ENCODE results near the gene DDOST.

DDOST gene

DNA sequence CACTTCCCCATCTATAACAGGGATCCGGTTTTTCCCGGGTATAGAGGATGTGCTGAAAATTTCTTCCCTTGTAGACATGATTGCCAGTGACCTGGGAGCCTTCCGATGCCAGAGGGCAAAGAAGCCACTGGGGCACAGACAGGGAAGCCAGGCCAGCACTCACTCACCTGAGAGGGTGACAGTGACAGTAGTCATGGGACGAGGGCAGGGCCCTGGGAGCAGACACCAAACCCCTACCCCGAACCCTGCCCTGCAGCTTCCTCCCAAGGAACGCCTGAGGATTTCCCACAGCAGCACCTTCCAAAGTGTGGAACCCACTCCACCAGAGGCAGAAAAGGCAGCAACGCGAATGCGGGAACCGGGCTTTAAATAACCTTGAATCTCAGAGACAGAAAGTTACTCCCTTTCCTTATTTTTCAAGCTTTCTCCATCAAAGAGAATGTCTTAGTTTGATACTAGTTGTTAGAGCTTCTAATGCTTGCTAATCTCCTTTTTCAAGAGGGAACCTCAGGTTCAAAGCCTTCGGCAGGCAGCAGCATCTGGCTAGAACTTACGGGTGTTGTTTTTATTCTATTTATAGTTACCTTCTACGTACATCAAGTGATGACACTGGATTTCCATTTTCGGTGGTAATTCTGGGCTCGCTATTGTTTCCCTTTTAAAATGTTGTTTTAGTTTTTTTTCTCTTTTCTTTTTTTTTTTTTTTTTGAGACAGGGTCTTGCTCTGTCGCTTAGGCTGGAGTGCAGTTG is 2.8 kb downstream of the DDOST start:
- no peak for DNase-seq

DNA sequence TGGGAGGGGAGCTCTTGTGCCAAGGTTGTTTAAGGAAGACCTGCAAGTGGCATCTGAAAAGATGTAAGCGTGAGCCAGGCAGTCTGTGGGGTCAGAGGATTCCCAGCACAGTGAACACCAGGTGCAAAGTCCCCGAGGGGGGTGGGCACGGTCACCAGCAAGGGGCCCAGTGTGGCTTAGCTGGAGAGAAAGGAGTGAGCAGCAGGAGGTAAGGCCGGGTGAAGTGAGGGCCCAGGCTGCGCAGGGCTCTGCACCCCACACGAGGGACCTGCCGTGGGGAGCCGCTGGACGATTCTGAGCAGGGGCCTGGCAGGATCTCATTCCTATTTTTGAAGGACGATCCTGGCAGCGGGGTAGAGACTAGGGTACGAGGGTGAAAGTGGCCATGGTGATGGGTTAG is 4.1 kb downstream of the DDOST start:
- DNase-seq: no peak

DNA sequence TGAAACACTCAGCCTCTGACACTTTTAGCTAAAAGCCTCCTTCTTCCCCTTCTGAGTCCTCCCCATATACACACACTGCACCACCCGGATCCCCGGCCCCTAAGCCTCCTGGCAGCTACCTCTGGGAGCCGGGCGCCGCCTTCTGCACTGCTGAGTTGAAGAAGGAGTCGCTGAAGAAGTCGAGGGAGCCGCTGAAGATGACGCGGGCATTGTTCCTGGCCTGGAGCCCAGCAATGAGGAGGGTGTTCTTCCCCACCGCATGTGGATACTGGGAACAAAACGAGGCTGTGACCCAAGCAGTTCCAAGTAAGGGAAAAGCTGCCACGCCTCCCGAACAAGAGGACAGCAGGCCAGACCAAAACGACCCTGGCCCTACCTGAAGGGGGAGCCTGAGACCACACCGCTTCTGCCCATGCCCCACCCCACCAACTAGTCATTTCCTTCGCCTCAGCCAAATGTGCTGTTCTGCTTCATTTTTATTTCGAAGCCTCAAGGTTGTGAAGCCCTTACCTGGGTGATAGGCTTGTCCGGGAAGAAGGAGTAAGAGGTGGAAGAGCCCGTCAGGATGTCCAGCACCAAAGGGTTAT is 7.0 kb downstream of the DDOST start:
- DNase-seq: no peak

DNA sequence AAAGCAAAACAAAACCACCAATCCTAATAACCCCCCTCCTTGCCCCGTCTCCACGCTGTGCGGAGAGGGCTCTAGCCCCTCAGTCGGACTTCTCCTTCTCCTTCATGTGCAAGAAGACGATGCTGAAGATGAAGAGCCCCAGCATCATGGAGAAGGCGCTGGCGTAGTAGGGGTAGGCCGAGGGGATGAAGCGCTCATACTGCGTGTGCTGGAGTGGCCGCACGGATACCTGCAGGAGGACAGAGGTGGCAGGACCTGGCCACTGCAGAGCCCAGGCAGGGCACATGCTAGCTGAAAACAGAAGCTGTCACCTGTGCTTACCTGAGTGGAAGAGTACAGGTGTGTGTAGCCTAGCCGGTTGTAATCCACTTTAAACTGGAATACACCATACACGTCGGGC is 8.9 kb downstream of the DDOST start:
- DNase-seq: no peak

DNA sequence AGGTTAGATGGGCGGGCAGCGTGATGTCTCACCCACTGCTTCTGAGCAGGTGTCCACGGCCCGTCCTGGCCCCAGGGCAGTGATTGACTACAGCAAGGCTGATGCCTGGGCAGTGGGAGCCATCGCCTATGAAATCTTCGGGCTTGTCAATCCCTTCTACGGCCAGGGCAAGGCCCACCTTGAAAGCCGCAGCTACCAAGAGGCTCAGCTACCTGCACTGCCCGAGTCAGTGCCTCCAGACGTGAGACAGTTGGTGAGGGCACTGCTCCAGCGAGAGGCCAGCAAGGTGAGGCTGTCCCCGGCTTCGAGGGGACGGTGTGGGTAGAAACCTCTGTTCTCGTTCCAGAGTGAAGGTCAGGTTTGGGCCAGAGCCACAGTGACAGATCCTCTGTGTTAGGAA is 12.2 kb downstream of the DDOST start:
- DNase-seq: no peak

DNA sequence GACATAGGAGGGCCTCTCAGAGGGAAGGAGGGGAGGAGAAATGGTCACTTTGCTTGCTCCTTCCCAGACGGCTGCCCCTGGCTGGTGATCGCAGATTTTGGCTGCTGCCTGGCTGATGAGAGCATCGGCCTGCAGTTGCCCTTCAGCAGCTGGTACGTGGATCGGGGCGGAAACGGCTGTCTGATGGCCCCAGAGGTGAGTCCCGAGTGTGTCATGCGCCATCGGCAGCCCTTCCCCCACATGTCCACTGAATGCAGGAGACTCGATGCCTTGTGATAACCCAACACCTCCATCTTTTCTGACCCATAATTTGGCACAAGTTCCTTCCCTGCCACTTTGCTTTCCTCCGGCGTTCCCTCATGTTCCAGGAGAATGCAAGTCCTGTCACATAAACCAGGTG is 12.7 kb downstream of the DDOST start:
- no peak for DNase-seq

DNA sequence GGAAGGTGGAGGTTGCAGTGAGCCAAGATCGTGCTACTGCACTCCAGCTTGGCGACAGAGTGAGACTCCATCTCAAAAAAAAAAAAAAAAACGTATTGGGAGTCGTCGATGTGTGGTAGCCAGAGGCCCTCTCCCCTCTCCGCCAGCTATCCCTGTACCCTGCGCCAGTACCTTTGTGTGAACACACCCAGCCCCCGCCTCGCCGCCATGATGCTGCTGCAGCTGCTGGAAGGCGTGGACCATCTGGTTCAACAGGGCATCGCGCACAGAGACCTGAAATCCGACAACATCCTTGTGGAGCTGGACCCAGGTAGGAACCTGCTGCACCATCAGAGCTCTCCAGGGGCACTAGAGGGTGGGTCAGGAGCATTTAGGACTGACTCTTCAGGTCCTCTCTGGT is 15.8 kb downstream of the DDOST start:
- no peak for DNase-seq

DNA sequence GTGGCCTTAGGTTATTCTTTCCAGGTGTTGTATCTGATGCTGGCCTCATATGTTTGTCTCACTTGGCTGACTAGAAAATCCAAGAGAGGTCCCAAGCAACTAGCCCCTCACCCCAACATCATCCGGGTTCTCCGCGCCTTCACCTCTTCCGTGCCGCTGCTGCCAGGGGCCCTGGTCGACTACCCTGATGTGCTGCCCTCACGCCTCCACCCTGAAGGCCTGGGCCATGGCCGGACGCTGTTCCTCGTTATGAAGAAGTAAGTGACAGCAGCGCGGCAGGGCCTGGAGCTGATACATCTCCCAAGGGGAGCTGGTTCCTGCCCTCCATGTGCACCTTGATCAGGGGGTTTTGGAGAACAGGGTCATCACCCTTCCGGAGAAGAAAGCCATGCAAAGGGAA is 16.8 kb downstream of the DDOST start:
- no peak for DNase-seq

DNA sequence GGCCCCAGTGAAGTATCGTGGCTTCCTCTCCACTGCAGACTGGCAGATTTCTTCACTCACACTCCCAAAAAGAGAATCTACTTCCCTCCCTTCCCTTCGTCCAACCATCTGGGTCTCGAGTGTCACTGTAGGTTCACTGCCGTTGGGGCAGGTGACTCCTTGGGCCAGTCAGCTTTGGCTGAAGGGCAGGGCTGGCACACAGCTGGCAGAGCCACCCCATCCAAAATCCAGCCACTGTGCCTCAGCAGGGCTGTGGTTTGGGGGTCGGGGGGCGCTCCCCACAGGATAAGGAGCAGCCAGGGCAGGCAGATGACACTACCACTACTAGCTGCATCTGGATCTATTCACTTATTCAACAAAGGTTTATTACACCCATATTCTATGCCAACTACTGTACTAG is 18.1 kb downstream of the DDOST start:
- DNase-seq: no peak

DNA sequence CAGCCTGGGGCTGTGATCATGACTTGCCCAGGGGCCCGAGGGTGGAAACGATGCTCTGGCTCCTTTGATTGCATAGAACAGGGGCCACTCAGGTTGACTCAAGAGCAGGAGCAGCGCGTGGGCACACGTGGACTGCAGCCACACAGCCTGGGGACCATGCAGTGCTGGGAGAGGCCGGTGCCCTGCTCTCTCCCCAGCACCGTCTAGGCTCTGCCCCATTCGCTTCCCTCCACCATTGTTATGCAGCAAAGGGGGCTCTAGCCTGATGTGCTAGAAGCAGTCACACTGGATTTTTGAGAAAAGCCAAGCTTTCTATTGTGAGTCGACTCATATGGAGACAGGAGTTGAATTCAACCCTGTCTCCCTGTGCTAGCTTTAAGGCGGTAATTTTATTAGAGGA is 19.2 kb downstream of the DDOST start:
- no peak for DNase-seq

DNA sequence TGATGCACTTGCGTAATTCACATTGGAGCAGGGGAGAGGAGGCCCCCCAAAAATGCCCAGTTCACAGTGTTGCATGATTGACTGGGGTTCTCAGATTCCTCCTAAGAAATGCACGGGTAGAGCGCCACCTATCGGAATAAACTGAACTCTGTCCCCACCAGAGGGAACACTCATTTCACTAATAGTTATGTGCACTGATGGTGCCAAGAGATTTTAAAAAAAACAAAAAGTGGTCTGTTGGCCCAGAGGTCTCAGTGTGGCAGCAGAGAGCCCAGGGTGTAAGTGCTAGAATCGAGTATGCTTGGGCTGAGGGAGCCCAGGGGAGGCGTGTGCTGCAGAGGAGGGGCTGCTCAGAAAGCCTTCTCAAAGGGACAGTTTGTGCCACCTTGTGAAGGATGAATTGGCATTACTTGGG is 21.0 kb downstream of the DDOST start:
- DNase-seq: peak; percentile 26

DNA sequence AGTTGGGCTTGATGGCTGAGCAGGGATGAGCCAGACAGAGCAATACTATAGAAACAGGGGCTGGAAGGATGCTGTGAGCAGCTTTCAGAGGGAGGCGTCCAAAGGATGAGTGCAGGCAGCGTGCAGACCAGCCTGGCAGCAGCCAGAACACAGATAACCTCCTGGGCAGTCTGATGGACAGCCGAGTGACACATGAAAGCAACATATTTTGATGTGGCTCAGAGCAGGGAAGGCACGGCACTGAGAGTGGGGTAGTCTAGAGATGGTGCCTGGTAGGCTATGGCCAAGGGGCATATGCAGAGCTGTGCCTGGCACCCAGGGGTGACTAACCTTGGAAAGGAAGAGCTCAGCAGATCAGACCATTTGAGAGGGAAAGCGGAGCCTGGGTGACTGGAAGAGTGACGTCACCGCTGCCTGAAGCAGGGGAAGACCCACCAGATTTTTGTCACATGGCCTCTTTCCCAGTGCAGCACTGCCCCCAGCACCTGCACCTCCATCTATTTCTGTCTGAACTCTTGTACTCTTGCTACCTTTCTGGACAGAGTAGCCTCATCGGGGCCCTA is 24.3 kb downstream of the DDOST start:
- no peak for DNase-seq

DNA sequence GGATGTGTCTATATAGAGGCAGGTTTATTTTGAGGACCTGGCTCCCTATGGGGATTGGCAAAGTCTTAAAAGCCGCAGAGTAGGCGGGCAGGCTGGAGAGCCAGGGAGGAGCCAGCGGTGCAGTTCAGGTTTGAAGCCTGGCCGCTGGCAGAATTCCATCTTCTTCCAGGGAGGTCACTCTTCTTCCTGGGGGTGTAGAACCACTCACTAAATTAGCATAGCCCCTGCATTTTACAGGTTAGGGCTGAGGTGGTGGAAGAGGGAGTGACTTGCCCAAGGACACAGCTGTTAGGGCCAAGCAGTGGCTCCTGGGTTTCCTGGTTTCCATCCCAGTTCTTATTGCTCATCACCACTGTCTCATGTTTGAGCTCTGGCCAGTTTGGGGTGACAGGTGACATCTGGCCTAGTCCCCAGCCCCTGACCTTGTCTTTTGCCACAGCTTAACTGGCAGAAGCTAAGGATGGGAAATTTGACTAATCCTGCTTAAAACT is 26.5 kb downstream of the DDOST start:
- DNase-seq: peak; percentile 27

DNA sequence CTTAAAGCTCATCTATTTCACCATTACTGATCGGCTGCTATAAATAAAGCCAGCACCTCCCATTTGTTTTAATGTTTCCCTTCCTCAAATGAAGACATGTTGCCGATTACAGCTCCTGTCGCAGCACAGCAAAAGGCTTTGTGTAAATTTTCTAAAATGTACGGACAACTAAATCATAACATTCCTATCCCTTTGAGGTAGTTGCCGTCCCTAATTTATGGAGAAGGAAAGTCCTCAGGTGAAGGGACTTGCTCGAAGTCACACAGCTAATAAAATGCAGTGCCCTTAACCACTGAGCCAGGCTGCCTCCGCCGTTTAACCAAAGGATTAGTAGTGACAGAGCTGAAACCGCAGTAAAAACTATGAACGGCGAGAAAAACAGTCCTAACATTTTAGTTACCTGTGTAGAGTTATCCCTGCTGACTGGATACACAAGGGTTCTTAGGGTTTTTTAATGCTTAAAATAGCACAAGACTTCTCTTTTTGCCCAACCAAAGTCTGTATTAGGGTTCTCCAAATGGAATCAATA is 27.0 kb downstream of the DDOST start:
- DNase-seq: no peak

DNA sequence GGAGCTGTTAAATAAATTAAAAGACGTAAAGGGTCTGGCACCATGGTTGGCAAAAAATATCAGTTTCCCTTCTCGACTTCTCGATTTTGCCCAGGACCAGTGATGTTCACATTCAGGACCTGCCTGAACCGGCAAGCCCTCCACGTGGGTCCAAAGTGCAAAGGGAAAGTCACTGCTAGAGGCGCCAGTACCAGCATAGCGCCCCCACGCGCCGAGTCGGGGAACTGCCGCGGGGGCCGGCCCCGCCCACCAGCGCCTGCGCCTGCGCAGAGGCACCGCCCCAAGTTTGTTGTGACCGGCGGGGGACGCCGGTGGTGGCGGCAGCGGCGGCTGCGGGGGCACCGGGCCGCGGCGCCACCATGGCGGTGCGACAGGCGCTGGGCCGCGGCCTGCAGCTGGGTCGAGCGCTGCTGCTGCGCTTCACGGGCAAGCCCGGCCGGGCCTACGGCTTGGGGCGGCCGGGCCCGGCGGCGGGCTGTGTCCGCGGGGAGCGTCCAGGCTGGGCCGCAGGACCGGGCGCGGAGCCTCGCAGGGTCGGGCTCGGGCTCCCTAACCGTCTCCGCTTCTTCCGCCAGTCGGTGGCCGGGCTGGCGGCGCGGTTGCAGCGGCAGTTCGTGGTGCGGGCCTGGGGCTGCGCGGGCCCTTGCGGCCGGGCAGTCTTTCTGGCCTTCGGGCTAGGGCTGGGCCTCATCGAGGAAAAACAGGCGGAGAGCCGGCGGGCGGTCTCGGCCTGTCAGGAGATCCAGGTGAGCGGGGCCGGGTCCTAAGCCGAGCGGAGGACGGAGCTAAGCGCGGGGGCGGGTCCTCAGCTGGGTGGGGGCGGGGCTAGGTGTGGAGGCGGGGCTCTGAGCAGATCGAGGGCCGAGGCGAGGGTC is 27.7 kb downstream of the DDOST start, which contains the start of gene PINK1:
TSS of gene PINK1 (plus strand) at position 269 of the 875 bp plus-strand sequence. CDS start at position 360, 91 bp downstream.
- peak; percentile 84 for DNase-seq

DNA sequence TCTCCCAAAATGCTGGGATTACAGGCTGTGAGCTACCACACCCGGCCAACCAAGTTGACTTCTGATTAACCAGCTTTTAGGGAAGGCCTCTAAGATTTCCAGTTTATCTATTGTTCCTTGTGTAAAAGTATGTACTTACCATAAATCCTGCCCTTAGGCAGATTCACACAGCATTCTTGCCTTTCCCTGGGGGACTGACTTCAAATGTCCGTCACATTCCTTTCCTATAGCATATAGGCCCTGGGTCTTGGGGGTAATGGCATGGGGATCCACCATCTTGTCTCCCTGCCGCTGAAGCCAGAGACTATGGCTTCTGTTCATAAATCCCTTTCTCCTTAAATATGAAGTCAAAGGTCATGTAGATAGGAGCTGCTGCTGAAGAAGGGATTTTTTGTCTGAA is 28.8 kb downstream of the DDOST start:
- DNase-seq: no peak

DNA sequence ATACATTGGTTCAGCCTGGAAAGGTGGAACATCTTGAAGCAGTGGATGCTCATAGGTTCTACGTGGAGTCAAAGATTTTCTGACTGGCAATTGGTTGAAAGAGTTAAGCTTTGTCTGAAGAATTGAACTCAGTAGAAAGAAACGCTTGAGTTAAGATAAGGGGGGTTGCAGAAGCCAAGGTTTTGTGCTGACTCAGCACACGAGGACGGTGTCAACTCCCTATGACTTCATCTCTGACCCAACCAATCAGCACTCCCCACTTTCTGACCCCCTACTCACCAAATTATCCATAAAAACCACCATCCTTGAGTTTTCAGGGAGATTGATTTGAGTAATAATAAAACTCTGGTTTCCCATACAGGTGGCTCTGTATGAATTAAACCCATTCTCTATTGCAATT is 30.4 kb downstream of the DDOST start:
- DNase-seq: no peak

DNA sequence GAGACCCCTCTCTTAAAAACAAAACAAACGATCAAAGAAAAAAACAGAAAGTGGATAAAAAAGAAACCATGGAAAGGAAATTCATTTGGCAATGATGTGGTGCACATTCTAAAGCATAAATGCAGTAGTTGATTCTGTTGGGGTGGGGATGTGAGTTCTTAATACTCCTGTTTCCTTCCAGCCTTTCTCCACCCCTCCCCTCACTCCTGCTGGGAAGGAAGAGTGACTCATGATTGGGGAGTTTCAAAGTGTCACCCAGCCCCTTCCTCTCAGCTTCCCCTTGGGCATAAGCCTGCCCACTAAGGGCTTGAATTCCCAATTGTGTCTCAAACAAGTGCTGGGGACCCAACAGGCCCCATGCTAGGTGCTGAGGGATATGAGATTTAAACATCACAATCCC is 34.6 kb downstream of the DDOST start:
- no peak for DNase-seq

DNA sequence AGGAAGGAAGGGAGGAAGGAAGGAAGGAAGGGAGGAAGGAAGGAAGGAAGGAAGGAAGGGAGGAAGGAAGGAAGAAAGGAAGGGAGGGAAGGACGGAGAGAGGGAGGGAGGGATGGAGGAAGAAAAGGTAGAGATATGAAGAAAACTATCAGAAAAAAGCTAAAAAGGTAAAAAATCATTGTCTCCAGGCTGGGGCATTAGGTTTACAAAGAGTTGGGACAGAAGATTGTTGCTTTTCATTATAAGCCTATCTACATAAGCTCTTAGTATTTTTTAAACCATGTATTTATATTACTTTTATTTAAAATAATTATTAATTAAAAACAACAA is 35.1 kb downstream of the DDOST start:
- no peak for DNase-seq

DNA sequence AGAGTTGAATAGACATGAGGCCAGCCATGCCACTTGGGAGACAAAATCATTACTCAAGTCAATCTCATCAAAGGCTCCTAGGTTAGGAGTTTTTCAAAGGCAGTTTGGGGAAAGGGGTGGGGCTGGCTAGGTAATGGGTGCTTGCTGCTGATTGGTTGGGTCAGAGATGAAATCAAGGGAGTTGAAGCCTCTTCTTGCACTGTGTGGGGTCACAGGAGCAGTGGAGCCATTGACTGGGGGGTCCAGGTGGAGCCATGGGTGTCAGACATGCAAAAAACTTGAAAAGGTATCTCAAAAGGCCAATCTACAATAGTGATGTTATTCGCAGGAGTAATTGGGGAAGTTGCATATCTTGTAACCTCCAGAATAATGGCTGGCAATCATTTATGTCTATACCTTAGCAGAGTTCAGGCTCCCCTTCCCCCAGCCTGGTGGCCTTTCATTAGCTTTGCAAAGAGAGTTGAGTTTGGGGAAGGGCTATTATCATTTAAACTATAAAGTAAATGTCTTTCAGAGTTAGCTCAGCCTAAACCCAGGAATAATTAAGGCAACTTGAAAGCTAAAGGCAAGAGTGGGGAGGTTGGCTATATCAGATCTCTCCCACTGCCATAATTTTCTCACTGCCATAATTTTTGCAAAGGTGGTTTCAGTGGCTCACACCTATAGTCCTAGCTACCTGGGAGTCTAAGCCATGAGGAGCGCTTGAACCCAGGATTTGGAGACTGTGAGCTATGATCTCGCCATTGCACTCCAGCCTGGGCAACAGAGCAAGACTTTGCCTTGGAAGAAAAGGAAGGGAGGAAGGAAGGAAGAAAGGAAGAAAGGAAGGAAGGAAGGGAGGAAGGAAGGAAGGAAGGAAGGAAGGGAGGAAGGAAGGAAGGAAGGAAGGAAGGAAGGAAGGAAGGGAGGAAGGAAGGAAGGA is 35.7 kb downstream of the DDOST start:
- DNase-seq: no peak

DNA sequence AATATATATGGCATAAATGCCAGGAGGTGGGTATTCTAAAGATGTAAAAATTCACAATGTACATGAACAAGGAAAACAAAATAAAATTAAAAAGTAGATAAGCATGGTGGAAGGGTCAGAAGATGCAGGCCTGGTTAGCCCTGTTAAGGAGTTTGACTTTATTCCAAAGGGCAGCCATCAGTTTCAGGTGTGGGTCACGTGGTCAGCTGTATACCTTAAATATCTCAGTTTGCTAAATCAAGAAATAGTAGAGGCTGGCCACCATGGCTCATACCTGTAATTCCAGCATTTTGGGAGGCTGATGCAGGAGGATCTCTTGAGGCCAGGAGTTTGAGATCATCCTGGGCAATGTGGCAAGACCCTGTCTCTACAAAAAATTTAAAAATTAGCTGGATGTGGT is 36.5 kb downstream of the DDOST start:
- no peak for DNase-seq

DNA sequence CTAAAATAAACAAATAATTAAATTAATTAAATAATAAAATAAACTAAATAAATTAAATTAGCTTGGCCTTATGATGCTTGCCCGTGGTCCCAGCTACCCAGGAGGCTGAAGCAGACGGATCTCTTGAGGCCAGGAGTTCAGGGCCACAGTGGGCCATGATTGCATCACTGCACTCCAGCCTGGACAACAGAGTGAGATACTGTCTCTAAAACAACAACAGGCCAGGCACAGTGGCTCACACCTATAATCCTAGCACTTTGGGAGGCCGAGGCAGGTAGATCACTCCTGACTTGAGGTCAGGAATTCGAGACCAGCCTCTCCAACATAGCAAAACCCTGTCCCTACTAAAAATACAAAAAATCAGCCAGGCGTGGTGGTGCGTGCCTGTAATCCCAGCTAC is 40.2 kb downstream of the DDOST start:
- no peak for DNase-seq
